ENCODE results near the gene ABI3BP.

GRCh38 chr3:100879195-100879810, 113.9 kb downstream of the ABI3BP start:
- TF ChIP-seq CTCF (IDR thresholded peaks at IDR 0.05) (no peak), POLR2A (IDR thresholded peaks at IDR 0.05) (no peak)
